ENCODE results near the gene DDC.
"Not testable (repeated sequence)": the region's sequence is repeated elsewhere in the genome, so short reads cannot be mapped to it uniquely, and the experiment has no call there.

DDC gene

DNA sequence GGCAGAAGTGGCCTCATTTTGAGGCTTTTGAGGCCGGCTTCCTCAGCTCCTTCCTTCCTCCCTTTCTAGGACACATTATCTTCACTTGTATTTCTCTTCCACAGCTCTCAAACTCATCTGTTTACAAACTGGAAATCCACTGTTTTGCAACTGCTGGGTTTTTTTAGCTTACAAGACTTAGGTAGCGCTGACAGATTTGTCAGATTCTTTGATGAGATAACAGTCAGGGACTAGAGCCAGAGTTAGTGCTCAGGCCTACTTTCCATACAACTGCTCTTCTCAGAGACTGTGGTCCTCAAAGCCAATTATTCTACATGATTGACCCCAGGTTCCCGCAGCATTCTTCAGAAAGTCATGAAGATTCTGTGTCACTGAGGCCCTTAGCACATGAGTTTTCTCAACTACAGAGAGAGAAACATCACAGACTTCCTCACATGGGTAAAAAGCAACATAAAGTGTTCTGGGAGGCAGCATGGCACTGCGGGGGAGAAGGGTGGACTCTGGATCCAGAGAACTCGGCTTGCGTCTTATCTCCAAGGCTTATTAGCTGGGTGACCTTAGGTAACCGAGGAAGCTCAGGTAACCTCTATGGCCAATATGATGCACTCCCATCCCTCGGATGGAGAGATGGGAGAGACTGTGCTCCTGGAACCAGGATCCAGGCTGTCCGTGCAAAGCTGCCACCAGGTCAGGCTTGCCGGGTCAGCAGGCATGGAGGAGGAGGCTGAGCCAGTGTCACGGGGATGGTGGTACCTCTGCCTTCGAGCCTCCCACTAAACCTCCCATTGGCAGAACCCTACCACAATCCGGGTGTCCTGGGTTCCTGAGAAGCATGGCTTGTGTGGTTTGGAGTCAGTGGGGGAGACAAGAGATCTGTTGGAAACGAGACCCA is 10.5 kb downstream of the DDC start:
- DNase-seq = no peak

DNA sequence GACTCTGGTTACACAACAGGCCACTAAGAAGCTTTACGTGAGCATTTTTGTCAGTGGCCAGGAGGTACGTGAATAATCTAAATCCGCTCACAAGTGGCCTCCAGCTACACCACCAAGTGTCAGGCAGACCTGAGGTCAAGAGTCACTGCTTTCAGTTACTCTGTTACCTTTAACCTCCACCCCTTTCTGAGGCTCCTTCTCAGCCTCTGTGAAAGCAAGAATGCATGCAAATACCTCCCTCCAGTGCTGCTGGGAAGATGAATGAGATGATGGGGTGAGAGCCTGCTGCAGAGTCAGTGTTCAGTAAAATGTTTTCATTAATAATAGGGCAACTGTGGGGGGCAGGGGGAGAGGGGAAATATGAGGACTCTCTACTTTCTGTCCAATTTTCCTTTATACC is 11.2 kb downstream of the DDC start:
- no peak for DNase-seq

DNA sequence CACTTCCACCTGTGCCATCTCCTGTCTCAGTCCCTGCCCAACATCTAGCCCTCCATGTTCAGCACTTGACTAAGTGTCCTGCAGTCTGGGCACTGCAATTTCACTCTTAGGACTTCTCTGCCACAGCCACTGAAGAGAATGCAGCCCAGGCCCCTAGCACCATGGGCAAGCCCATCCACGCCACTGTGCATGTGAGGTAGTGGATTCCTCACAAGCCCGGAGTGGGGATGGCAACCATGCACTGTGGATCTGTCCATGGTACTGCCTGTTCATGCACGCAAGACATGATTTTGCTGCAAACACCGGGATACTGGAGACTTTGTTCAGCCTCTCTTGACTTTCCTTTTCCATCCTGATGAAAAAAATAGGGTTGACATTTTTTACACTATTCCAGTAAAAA is 12.3 kb downstream of the DDC start:
- no peak for DNase-seq

DNA sequence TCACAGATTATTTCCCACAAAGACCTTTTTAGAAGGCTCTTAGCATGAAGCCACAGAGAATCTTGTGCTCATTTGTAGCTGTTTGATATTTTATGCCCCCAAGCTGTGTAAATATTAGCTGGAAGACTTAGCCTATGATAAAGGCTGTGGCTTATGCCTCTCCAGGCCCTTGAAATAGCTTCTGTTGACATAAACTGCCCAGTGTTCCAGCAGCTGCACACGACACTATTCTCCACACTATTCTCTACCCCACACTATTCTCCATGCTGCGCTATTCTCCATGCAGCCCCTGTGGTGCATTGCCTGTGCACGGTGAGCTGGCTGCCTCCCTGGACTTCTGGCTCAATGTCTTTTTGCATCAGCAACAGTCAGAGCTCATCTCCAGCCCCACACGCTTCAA is 13.1 kb downstream of the DDC start:
- DNase-seq = no peak

DNA sequence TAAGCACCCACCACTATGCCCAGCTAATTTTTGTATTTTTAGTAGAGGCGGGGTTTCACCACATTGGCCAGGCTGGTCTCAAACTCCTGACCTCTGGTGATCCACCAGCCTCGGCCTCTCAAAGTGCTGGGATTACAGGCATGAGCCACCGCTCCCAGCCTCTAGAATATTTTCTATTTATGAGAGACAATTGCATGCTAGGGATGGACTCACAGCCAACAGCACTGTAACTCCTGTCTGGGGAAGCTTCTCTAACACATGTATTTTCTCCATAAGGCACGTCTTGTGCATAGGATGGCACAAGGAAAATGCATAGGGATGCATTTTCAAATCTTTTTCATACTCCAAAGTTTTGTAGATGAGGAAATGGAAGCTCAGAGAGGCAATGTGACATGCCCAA is 19.6 kb downstream of the DDC start:
- not testable (repeated sequence) for DNase-seq

DNA sequence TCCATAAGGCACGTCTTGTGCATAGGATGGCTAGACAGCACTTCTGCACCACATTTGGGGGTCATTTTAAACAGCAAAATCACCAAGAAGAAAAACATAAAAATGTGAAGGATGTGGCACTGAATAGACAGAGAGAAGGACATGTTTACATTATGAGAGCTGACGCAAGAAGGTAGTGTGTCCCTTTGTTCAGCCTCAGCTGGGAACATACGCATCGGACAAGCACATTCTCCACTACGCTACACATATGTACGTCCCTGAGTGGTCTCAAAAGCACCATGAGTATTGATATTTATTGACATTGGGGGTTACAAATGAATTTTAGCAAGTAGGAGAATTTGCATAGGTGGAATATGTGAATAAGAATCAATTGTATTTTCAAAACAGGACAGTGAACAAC is 20.2 kb downstream of the DDC start:
- no peak for DNase-seq

DNA sequence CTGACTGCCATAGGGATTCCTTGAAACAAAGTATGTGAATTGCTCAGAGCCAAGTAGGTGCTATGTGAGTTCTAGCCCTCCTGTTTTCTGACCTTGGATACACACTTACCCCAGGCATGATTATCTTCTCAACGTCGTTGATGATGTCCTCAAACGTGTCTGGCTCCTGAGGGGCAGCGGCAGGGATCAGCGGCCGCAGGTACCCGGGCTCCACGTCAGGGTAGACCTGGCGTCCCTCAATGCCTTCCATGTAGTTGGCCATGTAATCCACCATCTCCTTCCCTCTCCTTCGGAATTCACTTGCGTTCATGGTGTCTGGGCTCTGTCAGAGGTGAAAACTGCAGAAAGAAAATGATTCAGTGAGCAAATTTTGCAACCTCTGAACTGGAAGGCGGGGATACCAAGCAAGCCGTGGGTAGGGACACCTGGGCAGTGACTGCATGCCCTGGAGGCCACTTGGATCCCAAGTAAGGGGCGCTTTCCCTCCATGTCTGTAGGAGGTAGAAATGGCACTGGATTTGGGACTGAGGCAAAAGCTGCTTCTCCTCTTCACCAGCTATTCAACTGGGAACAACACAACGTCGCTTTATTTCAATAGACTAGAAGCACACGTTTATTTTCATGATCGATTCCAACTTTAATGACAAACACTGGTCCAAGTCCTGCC is 21.3 kb downstream of the DDC start:
- DNase-seq = no peak

DNA sequence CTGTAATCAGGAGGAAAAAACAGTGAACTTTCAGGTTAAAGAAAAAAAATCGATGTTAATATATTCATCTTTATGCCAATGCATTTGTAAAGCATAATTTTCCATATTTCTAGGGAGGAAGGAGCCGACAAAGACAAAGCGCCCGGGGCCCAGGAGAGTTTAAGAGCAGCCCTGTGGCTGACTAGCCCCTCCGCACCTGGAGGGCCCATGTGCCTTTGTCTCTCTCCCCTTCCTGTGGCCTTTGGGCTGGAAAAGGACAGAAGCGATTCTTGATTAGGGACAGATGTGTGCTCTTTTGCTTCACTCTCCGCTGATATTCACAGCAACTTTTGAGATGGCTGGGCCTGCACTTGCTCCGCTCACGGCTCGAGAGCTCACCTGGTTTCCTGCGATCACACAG is 23.1 kb downstream of the DDC start:
- no peak for DNase-seq

DNA sequence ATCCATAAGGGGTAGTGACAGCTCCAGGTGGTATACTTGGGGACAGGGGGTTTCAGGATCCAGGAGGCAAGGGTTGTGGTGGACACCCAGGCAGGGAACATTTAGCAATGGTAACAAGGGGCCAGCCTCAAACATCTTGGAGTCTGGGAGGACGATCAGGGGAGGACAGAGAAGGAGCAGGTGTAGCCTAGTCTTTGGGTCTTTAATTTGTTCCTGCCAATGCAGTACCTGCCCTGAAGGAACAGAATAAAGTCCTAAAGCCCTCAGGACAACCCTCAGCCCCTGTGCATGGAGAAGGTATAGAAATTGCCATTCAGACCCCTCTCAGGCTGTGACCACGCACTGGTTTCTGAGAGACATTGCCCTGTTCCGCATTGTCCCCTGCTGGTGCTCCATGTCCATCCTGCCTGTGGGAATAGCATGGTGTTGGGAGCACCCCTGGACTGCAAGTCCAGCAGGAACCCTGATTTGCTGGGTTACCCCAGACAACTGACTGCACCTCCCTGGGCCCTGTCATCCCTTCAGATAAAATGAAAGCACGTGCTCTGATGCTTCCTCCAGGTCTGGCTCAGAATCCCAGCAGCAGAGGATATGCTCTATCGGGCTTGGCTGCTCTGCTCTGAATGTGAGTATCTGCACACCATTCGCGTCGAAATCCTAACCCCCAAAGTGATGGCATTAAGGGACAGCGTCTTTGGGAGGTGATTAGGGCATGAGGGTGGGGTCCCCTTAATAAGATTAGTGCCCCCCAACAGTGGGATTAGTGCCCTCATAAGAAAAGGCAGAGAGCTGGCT is 24.2 kb downstream of the DDC start:
- no peak for DNase-seq

DNA sequence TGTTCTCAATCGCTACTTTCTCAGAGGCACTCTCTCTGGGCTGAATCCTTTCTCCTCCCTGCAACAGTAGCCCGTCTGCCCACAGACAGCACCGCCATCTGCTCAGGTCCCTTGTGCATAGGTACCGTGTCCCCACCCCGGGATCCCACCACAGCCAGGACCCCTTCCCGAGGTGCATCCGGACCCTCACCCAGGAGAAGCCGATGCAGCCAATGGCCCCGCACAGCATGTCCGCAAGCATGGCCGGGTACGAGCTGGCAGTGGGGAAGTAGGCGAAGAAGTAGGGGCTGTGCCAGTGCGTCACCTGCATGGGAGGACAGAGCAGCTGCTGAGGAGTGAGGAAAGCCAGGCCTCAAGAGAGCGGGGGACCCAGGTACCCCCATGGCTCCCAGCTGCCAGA is 25.5 kb downstream of the DDC start:
- DNase-seq = no peak

DNA sequence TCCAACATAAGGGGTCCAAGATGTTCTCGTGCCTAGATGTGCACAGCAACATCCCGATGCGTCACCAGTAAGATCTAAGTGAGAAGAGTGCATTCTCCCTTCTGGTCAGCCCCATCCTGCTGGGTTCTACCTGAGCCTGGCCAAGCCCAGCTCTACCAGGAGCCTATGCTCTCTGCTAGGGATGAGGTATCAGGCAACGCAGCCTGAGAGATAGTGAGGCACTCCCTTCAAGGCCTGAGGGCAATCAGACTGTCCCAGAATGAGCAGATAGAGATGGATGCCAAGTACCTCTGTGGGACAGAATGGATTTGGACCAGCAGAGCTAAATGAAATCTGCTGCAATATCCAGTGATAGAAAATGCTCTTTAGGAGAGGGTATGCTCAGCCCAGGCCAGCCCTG is 26.7 kb downstream of the DDC start:
- DNase-seq = no peak

DNA sequence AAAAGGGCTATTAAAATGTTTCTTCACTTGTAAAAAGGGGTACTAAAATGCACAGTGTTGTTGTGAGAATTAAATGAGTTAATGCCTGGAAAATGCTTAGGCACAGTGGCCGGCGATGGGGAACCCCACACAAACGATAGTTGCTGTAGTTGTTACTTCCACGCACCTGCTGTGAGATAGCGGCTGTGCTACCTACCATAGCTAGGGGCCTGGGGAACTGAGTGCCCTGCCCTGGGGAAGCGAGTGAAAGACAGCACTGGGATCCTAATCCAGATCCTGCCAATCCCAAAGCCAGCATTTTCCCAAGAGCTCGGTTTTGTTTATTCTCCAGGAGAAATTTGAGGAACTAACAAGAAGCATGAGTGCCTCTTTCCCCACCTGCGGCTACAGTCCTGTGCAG is 27.8 kb downstream of the DDC start:
- no peak for DNase-seq

DNA sequence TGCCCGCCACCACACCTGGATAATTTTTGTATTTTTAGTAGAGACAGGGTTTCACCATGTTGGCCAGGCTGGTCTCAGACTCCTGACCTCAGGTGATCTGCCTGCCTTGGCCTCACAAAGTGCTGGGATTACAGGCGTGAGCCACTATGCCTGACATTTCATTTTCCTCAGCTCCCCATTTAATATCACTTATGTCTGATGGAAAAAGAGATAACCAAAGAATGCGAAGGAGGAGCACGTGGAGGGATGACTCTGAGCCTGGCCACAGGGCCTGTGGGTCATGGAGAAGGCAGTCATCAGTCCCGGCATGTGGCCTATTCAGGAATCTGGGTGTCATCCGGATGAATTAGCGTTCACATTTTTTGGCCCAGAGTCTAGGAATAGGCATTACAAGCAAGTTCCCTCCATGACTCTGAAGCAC is 29.9 kb downstream of the DDC start:
- not testable (repeated sequence) for DNase-seq

DNA sequence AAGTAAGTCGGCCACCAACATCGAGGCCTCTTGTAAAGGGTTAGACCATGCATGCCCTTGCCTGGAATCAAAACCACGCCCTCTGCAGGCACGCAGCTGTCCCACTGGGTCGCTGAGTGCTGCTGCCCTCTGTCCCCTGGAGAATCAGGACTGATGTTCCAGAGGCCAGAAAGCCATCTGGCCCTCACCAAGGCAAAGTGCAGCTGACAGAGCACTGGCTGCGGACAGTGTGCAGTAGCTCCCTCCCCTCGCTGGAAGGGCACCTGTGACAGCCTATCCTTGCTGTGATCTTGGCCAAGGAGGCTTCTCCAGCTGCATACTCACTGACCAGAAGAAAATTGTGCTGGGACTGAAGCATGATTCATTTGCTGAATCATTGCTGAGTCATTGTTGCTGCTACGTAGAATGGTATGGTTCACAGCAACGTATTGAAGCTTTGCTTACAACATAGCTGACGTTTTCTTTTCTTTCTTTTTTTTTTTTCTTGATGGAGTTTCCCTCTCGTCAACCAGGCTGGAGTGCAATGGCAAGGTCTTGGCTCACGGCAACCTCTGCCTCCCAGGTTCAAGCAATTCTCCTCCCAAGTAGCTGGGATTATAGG is 30.4 kb downstream of the DDC start:
- peak; percentile 75 for DNase-seq

DNA sequence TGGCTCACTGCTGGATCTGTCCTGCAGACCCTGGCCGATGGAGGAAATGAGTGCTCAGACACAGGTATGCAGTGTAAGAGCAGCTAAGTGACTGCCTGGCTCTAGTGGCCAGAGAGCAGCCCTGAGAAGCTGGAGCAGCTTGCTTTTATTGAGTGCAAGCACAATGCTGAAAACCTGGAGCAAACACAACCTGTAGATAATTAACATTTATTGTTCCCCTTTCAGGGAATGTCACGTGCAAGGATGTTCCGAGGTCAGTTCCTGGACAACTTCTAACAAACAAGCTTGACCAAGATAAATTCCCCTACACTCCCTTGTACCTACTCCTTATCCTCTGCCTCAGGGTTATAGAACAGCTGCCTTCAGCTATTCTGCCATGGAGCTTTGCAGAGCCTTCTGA is 31.3 kb downstream of the DDC start:
- DNase-seq = no peak

DNA sequence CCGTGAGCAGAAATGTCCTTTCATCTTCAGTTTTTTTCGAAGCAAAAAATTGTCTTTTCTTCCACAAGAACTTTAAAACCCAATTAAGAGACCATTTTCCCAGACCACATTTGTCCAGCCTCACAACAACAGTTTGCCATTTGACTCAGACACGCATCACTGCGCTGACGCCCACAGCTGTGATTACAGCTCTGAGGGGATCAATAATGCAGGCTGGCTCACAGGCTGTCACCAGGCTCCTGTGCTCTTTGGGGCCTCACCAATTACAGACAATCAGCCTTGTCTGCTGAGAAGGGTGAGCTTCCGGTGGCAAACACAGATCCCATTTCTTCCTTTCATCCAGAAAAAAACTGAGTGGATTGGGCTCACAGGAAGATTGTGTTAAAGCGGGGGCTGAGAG is 33.3 kb downstream of the DDC start:
- DNase-seq = no peak

DNA sequence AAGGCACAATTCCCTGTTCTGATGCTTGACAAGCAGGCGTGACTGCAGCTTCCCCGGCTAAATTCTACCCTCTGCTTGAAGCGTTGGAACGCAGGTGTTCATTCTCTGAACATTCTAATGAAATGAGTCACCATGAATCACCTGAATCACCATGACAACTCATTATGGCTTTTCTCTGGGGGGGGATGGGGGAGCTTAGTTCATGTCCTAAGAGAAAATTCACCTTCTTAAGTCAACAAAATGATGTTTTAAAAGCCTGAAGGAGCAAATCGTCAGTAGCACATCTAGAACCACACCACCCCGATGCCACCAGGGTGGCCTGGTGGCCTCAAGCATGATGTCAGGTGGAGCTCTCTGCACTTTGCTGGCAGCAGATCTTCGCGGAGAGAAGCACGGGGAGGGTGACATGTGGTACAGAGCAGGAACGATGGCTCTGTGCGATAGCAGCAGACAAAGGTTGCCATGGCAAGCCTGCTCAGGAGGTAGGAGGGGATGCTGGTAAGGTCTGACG is 33.7 kb downstream of the DDC start:
- DNase-seq = no peak

DNA sequence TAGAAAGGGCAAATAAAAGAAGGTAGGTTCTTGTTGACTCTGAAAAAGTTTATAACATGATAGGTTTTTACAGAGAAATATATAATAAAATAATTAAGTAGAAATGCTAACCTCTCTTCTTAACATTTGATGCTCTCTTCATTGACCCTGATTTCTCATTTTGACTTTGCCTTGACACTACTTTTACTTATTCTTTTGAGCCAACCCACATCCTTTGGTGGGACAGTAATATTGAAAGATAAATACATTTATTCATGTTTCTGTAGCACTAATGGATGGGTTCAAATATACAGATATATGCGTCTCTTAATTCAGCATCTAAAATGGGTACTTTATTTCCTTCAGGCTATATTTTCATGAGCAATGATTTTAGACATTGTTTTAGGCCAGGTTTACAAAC is 34.4 kb downstream of the DDC start:
- DNase-seq = no peak

DNA sequence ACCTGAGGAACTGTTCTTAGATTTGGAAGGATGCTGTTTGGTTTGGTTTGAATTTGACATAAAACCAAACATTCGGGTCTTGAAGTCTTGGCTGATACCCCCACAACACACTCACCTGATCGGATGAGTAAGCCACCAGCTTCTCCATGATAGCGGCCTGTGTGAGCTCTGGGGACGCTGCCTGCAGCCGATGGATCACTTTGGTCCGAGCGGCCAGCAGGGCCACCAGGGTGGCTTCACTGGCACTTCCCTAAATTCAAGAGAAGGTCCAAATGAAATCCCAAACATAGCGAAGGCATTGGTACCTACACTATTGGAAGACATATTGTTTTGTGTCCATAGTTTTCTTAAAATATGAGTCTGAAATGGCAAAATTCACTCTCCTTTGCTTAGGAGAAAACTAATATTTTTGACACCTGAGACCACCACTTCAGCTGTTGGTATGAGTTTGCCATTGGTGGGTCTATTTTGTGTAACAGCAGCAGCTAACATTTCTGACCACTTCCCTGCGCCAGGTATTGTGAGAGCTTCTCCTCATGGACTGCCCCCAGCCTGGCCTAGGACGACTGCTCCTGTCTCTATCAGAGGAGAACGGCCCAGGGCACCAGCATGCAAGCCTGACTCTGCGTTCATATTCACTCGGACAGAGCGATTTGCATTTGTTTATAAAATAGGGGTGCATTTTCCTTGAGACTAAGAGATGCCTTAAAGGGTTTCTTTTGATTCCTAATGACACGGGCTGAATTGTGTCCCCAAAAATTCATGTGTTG is 35.9 kb downstream of the DDC start:
- DNase-seq = no peak

DNA sequence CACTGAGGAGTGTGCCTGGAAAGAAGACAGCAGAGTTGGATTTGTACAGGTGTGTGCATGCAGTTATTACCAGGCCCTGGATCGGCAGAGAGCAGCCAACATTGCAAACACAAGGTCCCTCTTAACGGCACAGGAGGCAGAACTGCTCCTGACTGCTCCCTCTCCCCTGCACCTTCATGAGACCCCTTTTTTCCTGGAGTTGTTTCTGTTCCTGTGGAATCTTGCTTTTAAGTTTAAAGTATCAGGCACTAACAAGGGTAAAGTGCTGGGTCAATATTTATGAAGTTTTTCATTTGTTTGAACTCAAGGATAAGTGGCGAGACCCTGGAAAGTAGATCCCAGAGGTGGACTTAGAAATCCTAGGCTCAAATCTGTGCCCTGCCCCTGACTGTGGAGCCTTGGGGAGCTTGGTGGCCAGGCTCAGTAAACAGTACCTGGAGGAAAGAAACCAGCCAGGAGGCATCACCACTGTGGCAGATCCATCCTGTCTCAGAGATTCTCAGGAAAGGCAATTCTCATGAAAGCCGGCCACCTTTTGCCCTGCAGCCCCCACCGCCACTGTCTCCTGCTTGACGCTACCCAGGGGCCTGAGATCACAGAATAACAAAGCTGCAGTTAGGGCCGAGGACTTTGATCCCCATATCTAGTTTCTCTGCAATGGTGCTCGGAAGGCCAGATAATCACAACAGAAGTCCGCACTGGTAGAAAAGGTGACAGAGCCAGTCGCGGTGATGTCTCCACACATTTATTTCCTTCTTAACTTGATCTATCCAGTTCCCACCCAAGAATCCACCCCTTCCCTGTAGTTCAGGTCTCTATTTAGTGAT is 36.7 kb downstream of the DDC start:
- no peak for DNase-seq

DNA sequence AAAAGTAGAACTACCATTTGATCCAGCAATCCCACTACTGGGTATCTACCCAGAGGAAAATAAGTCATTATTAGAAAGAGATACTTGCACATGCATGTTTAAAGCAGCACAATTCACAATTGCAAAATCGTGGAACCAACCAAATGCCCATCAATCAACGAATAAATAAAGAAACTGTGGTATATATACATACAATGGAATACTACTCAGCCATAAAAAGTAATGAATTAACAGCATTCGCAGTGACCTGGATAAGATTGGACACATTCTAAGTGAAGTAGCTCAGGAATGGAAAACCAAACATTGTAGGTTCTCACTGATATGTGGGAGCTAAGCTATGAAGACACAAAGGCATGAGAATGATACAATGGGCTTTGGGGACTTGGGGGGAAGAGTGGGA is 45.9 kb downstream of the DDC start:
- not testable (repeated sequence) for DNase-seq

Data from GOT3 (cell line).